H1 (cell line): ENCODE measurements around the gene CCDC71. TPM values are rescaled to one million over a fixed set of nuclear protein-coding genes. Genes with fewer than 3 reads are reported as not detected.

Experiments used
- BRCA1 ChIP-seq: IDR thresholded peaks from 2 replicates; pipeline ENCODE4 v1.6.1; 2012; ENCODE audit warnings: low read depth, low read length, improper control_type of control experiment
- EP300 ChIP-seq, 2 experiments: IDR thresholded peaks; 1 replicate in 1 of 2; 2 replicates in 1 of 2; pipeline ENCODE4 v1.6.1; 2011 to 2012; ENCODE audit warnings: low read depth in 2 of 2, low read length in 2 of 2, mild to moderate bottlenecking in 2 of 2, borderline replicate concordance in 1 of 2, inconsistent platforms in 1 of 2, moderate library complexity in 1 of 2
- RXRA ChIP-seq: IDR thresholded peaks from 2 replicates; pipeline ENCODE4 v1.6.1; 2011; ENCODE audit warnings: low read depth, mild to moderate bottlenecking, low read length, moderate library complexity; ENCODE audit not compliant: insufficient read depth
- TBP ChIP-seq: IDR thresholded peaks from 2 replicates; pipeline ENCODE4 v1.6.1; 2011; ENCODE audit warnings: low read depth, low read length, improper control_type of control experiment
- polyA plus RNA-seq, 7 experiments: library from polyadenylated mRNA; depleted of rRNA in 3 of 7; stranded (reverse) in 5 of 7; unstranded in 2 of 7; fragments of >200 nt in 5 of 7; fragments of 200-250 nt in 2 of 7; gene quantifications; 1 replicate in 5 of 7; 2 replicates in 1 of 7; 4 replicates in 1 of 7; pipeline versions ENCODE4 v1.2.1 to v1.2.3, GENCODE V29; 2011 to 2013; ENCODE audit warnings: missing spikeins in 2 of 7, mixed read lengths in 2 of 7
- total RNA-seq: library from RNA; stranded (reverse); fragmentation: NEBNext Ultra II Directional; extraction: Animal tissue kit (Norgen Biotek cat#: 25700); gene quantifications from 2 replicates; pipeline ENCODE4 v1.2.1, GENCODE V29; 2021
- TF ChIP-seq, protein P1 (sequence below): fragments of 300-600 bp; sonication (generic); IDR thresholded peaks from 2 replicates; pipeline ENCODE4 v1.7.1; 2012; ENCODE audit warnings: low read length, moderate library complexity, mild to moderate bottlenecking, inconsistent platforms; ENCODE audit not compliant: insufficient replicate concordance
- TF ChIP-seq, protein P2 (sequence below), 3 experiments: IDR thresholded peaks; 1 replicate in 2 of 3; 2 replicates in 1 of 3; pipeline versions ENCODE4 v1.5.1 to v1.6.1; 2011; ENCODE audit warnings: low read length in 3 of 3, mild to moderate bottlenecking in 3 of 3, inconsistent platforms in 2 of 3, low read depth in 1 of 3, moderate library complexity in 1 of 3; ENCODE audit not compliant: insufficient read depth in 1 of 3; ENCODE audit errors: control extremely low read depth in 1 of 3
- TF ChIP-seq, protein P3 (sequence below): IDR thresholded peaks from 2 replicates; pipeline ENCODE4 v1.6.1; 2011; ENCODE audit warnings: low read depth, mild to moderate bottlenecking, low read length; ENCODE audit not compliant: insufficient read depth
- TF ChIP-seq, protein P4 (sequence below): IDR thresholded peaks from 2 replicates; pipeline ENCODE4 v1.6.1; 2012; ENCODE audit warnings: inconsistent platforms

The CCDC71 gene
- total and polyA plus RNA-seq, 2 of the 8 experiments (the other 6 are each of a cell fraction or from before 2014, with no cell fraction given), result 26.7 to 57.4 TPM

DNA sequence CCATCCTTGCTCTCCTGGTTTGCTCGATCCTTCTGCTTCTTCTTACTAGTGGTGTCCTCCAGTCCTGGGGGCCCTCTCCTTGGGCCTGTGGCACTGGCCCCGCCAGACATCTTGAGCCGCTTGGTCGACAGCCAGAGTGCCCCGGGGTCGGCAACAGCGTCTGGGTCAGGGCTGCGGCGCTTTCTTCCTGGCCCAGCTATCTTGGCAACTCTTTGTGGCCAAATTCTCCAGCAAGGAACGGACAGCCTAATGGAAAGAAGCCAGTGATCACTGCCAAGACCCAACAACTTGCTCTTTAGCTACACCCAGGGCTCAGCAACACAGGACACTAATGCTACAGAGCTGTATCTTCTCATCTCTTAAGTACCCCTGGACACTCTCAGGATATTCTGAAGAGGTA is 47.1 kb downstream of the CCDC71 start (continued):
- TF ChIP-seq, protein P1, sequence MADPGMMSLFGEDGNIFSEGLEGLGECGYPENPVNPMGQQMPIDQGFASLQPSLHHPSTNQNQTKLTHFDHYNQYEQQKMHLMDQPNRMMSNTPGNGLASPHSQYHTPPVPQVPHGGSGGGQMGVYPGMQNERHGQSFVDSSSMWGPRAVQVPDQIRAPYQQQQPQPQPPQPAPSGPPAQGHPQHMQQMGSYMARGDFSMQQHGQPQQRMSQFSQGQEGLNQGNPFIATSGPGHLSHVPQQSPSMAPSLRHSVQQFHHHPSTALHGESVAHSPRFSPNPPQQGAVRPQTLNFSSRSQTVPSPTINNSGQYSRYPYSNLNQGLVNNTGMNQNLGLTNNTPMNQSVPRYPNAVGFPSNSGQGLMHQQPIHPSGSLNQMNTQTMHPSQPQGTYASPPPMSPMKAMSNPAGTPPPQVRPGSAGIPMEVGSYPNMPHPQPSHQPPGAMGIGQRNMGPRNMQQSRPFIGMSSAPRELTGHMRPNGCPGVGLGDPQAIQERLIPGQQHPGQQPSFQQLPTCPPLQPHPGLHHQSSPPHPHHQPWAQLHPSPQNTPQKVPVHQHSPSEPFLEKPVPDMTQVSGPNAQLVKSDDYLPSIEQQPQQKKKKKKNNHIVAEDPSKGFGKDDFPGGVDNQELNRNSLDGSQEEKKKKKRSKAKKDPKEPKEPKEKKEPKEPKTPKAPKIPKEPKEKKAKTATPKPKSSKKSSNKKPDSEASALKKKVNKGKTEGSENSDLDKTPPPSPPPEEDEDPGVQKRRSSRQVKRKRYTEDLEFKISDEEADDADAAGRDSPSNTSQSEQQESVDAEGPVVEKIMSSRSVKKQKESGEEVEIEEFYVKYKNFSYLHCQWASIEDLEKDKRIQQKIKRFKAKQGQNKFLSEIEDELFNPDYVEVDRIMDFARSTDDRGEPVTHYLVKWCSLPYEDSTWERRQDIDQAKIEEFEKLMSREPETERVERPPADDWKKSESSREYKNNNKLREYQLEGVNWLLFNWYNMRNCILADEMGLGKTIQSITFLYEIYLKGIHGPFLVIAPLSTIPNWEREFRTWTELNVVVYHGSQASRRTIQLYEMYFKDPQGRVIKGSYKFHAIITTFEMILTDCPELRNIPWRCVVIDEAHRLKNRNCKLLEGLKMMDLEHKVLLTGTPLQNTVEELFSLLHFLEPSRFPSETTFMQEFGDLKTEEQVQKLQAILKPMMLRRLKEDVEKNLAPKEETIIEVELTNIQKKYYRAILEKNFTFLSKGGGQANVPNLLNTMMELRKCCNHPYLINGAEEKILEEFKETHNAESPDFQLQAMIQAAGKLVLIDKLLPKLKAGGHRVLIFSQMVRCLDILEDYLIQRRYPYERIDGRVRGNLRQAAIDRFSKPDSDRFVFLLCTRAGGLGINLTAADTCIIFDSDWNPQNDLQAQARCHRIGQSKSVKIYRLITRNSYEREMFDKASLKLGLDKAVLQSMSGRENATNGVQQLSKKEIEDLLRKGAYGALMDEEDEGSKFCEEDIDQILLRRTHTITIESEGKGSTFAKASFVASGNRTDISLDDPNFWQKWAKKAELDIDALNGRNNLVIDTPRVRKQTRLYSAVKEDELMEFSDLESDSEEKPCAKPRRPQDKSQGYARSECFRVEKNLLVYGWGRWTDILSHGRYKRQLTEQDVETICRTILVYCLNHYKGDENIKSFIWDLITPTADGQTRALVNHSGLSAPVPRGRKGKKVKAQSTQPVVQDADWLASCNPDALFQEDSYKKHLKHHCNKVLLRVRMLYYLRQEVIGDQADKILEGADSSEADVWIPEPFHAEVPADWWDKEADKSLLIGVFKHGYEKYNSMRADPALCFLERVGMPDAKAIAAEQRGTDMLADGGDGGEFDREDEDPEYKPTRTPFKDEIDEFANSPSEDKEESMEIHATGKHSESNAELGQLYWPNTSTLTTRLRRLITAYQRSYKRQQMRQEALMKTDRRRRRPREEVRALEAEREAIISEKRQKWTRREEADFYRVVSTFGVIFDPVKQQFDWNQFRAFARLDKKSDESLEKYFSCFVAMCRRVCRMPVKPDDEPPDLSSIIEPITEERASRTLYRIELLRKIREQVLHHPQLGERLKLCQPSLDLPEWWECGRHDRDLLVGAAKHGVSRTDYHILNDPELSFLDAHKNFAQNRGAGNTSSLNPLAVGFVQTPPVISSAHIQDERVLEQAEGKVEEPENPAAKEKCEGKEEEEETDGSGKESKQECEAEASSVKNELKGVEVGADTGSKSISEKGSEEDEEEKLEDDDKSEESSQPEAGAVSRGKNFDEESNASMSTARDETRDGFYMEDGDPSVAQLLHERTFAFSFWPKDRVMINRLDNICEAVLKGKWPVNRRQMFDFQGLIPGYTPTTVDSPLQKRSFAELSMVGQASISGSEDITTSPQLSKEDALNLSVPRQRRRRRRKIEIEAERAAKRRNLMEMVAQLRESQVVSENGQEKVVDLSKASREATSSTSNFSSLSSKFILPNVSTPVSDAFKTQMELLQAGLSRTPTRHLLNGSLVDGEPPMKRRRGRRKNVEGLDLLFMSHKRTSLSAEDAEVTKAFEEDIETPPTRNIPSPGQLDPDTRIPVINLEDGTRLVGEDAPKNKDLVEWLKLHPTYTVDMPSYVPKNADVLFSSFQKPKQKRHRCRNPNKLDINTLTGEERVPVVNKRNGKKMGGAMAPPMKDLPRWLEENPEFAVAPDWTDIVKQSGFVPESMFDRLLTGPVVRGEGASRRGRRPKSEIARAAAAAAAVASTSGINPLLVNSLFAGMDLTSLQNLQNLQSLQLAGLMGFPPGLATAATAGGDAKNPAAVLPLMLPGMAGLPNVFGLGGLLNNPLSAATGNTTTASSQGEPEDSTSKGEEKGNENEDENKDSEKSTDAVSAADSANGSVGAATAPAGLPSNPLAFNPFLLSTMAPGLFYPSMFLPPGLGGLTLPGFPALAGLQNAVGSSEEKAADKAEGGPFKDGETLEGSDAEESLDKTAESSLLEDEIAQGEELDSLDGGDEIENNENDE, result no peak
- TF ChIP-seq, protein P2, sequence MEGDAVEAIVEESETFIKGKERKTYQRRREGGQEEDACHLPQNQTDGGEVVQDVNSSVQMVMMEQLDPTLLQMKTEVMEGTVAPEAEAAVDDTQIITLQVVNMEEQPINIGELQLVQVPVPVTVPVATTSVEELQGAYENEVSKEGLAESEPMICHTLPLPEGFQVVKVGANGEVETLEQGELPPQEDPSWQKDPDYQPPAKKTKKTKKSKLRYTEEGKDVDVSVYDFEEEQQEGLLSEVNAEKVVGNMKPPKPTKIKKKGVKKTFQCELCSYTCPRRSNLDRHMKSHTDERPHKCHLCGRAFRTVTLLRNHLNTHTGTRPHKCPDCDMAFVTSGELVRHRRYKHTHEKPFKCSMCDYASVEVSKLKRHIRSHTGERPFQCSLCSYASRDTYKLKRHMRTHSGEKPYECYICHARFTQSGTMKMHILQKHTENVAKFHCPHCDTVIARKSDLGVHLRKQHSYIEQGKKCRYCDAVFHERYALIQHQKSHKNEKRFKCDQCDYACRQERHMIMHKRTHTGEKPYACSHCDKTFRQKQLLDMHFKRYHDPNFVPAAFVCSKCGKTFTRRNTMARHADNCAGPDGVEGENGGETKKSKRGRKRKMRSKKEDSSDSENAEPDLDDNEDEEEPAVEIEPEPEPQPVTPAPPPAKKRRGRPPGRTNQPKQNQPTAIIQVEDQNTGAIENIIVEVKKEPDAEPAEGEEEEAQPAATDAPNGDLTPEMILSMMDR (IDR thresholded peaks at IDR 0.05; ENCODE audit: control extremely low read depth in 1 of 3, insufficient read depth in 1 of 3, low read depth in 1 of 3, low read length in 3 of 3), result no peak
- TF ChIP-seq, protein P3, sequence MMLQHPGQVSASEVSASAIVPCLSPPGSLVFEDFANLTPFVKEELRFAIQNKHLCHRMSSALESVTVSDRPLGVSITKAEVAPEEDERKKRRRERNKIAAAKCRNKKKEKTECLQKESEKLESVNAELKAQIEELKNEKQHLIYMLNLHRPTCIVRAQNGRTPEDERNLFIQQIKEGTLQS, result no peak
- TF ChIP-seq BRCA1 (no peak), EP300 (IDR thresholded peaks at IDR 0.05; ENCODE audit: borderline replicate concordance in 1 of 2, low read depth in 2 of 2, low read length in 2 of 2) (no peak), RXRA (no peak), TBP (no peak)
- TF ChIP-seq, protein P4, sequence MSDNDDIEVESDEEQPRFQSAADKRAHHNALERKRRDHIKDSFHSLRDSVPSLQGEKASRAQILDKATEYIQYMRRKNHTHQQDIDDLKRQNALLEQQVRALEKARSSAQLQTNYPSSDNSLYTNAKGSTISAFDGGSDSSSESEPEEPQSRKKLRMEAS, result no peak
